NCI-H2081 treated with DMSO at 0.1 percent for 48 hours (cell line): Measurements from ENCODE around the gene PCDHA2.
"Not testable (repeated sequence)": the region's sequence is repeated elsewhere in the genome, so short reads cannot be mapped to it uniquely, and the experiment has no call there.

ENCODE experiments used
- DNase-seq: peaks from one replicate; lab custom pipeline; 2025; lab: John Stamatoyannopoulos, UW

The PCDHA2 gene

DNA sequence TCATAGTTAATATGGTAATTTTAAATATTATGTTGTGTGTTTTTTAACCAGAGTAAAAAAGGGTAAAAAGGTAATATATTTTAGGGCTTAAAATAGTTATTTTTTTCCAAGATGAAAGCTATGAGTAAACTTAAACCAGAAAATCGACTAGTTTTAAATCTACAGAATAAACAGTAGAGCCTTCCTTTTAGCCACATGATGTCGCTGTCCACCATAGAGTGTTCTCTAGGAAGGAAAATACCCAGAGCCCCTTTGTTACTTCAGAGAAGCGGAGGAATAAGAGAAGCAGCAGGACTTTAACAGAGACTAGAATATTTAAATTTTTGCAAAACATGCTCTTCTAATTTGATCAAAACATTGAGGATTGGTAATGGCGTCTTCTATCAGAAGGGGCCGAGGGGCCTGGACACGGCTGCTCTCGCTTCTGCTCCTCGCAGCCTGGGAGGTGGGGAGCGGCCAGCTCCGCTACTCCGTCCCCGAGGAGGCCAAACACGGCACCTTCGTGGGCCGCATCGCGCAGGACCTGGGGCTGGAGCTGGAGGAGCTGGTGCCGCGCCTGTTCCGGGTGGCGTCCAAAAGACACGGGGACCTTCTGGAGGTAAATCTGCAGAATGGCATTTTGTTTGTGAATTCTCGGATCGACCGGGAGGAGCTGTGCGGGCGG is at the start of gene PCDHA2:
Gene PCDHA2 (plus strand): TSS at position 258 of the 664 bp plus-strand sequence.
- DNase-seq = no peak

DNA sequence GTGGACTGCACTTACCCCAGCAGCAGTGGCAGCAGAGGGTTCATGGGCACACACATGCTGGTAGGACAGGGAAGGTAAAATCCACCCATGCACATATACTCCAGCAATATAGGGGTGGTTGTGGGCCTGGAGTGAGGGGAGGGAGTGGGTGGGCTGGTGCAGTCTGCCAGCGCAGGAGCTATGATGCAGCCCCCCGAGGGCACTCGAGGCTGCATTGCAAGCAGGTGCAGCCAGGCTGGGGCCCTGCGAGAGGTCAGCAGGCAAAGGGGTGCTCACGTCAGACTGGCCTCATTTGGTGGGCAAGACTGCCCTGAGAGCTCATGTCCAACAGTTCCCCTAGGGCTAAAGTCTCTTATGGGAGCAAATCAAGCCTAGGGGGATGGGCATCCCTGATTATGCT is 41.1 kb upstream of the PCDHA2 start:
- no peak for DNase-seq

DNA sequence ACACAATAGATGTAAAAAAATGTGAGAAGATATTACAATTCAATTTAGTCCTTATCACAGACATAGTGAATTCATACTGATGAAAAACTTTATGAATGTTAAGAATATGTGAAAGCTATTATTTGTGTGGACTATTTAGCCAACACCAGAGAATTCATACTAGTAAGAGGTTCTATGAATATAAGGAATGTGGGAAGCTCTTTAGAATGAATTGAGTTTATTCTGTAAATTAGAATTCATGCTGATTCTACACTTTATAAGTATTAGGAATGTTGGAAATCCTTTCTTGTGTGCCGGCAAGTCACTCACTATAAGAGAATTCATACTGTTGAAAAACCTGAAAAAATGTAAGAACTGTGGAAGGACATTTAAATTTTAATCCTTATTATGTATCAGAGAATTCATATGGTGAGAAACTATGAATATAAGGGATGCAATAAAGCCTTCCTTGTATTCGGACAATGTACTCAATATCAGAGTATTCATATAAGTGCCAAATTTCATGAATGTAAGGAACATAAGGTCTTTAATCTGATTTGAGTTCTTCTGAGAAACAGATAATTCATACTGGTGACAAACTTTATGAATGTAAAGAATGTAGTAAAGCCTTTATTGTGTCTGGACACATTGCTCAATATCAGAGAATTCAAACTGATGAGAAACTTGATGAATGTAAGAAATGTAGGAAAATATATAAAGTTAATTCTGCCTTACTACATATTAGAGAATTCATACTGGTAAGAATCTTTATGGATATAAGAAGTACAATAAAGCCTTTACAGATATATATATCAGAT is 30.3 kb upstream of the PCDHA2 start:
- no peak for DNase-seq

DNA sequence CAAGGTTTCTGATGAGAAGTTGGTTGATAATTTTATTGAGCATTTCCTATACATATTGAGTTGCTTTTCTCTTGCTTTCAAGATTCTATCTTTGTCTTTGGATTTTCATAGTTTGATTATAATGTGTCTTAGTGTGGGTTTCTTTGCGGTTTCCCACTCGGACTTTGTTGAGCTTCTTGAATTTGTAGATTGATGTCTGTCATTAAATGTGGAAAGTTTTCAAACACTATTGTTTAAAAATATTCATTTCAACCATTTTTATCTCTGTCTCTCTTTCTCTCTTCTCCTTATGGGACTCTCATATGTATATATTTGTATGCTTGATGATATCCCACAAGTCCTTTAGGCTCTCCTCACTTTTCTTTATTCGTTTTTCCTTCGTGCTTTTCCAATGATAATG is 27.2 kb upstream of the PCDHA2 start:
- no peak for DNase-seq

DNA sequence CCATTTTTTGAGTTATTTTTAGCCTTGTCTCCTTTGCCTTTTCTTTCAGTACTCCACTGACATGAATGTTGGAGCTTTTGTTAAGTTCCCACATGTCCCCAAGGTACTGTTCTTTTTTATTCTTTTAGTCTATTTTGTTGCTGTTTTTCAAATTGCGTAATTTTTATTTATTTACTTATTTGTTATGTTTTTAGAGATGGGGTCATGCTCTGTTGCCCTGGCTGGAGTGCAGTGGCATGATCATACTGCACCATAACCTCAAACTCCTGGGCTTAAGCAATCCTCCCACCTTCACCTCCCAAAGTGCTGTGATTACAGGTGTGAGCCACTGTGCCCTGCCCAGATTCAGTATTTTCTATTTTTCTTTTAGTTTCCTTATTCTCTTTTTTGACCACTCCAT is 14.1 kb upstream of the PCDHA2 start:
- DNase-seq = no peak

DNA sequence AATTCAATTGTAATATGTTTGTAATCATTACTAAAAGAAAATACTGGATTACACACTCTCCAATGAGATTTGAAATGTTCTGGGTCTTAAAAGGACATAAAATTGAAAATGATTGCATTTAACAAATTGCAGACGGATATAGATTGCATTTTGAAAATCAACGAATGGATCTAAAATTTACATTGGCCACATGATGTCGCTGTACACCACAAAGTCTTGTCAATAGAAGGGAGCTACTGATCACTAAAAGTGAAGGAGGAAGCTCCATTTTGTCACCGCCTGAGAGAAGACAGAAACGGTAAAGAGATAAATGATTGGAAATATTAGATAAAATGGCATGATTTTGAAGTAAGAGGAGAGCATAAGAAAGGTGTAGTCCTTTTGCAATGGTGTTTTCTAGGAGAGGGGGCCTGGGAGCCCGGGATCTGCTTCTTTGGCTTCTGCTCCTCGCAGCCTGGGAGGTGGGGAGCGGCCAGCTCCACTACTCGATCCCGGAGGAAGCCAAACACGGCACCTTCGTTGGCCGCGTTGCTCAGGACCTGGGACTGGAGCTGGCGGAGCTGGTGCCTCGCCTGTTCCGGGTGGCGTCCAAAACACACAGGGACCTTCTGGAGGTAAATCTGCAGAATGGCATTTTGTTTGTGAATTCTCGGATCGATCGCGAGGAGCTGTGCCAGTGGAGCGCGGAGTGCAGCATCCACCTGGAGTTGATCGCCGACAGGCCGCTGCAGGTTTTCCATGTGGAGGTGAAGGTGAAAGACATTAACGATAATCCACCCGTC is 8.6 kb upstream of the PCDHA2 start, which contains the start of gene PCDHA1:
Gene PCDHA1 (plus strand): TSS at position 236 of the 782 bp plus-strand sequence.
- DNase-seq = no peak

DNA sequence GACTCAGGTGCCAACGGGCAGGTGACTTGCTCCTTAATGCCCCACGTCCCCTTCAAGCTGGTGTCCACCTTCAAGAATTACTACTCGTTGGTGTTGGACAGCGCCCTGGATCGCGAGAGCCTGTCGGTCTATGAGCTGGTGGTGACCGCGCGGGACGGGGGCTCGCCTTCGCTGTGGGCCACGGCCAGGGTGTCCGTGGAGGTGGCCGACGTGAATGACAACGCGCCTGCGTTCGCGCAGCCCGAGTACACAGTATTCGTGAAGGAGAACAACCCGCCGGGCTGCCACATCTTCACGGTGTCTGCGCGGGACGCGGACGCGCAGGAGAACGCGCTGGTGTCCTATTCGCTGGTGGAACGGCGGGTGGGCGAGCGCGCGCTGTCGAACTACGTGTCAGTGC is 7.2 kb upstream of the PCDHA2 start:
- DNase-seq = not testable (repeated sequence)

DNA sequence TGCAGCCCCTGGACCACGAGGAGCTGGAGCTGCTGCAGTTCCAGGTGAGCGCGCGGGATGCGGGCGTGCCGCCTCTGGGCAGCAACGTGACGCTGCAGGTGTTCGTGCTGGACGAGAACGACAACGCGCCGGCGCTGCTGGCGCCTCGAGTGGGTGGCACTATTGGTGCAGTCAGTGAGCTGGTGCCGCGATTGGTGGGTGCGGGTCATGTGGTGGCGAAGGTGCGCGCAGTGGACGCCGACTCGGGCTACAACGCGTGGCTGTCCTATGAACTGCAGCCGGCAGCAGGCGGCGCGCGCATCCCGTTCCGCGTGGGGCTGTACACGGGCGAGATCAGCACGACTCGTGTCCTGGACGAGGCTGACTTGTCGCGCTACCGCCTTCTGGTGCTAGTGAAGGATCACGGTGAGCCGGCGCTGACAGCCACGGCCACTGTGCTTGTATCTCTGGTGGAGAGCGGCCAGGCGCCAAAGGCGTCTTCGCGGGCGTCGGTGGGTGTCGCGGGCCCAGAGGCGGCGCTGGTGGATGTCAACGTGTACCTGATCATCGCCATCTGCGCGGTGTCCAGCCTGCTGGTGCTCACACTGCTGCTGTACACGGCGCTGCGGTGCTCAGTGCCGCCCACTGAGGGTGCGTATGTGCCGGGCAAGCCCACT is 6.7 kb upstream of the PCDHA2 start:
- DNase-seq = not testable (repeated sequence)

DNA sequence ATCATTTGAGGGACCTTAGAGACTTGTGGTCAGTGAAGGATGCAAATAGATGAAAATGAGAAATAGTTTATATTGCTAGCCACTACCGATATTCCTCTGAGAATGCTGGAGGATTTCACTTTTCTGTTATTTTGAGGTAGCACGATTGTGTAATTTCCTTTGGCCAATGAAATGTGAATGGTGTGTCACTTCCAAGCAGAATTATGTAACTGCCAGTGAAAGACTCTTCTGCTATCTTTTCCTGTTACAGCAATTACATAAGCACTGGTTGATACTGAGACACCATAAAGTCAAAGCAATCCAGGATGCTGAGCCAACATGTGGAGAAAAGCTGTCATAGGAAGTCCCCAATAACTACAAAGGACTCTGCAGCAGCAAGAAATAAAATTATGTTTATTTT is 3.6 kb upstream of the PCDHA2 start:
- no peak for DNase-seq

DNA sequence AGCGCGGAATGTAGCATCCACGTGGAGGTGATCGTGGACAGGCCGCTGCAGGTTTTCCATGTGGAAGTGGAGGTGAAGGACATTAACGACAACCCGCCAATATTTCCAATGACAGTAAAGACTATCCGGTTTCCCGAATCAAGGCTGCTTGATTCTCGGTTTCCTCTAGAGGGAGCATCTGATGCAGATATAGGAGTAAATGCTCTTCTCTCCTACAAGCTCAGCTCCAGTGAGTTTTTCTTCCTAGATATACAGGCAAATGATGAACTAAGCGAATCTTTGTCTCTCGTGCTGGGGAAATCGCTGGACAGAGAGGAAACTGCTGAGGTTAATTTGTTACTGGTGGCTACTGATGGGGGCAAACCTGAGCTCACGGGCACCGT is 598 bp downstream of the PCDHA2 start:
- DNase-seq = no peak

DNA sequence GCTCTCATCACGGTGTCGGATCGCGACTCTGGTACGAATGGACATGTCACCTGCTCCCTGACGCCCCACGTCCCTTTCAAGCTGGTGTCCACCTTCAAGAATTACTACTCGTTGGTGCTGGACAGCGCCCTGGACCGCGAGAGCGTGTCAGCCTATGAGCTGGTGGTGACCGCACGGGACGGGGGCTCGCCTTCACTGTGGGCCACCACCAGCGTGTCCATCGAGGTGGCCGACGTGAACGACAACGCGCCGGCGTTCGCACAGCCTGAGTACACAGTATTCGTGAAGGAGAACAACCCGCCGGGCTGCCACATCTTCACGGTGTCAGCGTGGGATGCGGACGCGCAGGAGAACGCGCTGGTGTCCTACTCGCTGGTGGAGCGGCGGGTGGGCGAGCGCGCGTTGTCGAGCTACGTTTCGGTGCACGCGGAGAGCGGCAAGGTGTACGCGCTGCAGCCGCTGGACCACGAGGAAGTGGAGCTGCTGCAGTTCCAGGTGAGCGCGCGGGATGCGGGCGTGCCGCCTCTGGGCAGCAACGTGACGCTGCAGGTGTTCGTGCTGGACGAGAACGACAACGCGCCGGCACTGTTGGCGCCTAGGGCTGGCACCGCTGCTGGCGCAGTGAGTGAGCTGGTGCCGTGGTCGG is 1.5 kb downstream of the PCDHA2 start:
- not testable (repeated sequence) for DNase-seq

DNA sequence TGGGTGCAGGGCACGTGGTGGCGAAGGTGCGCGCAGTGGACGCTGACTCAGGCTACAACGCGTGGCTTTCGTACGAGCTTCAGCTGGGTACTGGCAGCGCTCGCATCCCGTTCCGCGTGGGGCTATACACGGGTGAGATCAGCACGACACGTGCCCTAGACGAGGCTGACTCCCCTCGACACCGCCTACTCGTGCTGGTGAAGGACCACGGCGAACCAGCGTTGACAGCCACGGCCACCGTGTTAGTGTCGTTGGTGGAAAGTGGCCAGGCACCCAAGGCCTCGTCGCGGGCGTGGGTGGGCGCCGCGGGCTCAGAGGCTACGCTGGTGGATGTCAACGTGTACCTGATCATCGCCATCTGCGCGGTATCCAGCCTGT is 2.1 kb downstream of the PCDHA2 start:
- no peak for DNase-seq

DNA sequence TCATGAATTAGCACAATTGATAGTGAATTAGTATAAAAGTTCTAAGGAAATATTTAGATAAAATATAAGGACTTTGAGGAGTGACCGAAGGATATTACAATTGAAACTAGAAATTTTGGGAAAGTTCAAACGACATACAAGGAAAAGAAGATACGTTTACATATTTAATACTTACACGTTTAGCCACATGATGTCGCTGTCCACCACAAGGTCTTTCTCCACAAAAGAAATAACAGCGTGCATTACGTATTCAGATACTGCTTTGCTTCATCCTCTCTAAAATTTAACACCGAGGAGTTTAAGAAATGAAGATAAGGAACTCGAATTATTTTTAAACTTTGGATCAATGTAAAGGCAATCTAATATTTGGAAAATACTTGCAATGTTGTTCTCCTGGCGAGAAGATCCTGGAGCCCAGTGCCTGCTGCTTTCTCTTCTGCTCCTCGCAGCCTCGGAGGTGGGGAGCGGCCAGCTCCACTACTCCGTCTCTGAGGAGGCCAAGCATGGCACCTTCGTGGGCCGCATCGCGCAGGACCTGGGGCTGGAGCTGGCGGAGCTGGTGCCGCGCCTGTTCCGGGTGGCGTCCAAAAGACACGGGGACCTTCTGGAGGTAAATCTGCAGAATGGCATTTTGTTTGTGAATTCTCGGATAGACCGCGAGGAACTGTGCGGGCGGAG is 6.3 kb downstream of the PCDHA2 start, which contains the start of gene PCDHA3:
Gene PCDHA3 (plus strand): TSS at position 242 of the 678 bp plus-strand sequence.
- no peak for DNase-seq

DNA sequence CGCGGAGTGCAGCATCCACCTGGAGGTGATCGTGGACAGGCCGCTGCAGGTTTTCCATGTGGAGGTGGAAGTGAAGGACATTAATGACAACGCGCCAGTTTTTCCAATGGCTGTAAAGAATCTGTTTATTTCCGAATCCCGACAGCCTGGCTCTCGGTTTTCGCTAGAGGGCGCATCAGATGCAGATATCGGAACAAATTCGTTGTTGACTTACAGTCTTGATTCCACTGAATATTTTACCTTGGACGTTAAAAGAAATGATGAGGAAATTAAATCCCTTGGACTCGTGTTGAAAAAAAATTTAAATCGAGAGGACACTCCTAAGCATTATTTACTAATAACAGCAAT is 6.8 kb downstream of the PCDHA2 start:
- no peak for DNase-seq

DNA sequence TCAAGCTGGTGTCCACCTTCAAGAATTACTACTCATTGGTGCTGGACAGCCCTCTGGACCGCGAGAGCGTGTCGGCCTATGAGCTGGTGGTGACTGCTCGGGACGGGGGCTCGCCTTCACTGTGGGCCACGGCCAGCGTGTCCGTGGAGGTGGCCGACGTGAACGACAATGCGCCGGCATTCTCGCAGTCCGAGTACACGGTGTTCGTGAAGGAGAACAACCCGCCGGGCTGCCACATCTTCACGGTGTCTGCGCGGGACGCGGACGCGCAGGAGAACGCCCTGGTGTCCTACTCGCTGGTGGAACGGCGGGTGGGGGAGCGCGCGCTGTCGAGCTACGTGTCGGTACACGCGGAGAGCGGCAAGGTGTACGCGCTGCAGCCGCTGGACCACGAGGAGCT is 7.7 kb downstream of the PCDHA2 start:
- DNase-seq = not testable (repeated sequence)

DNA sequence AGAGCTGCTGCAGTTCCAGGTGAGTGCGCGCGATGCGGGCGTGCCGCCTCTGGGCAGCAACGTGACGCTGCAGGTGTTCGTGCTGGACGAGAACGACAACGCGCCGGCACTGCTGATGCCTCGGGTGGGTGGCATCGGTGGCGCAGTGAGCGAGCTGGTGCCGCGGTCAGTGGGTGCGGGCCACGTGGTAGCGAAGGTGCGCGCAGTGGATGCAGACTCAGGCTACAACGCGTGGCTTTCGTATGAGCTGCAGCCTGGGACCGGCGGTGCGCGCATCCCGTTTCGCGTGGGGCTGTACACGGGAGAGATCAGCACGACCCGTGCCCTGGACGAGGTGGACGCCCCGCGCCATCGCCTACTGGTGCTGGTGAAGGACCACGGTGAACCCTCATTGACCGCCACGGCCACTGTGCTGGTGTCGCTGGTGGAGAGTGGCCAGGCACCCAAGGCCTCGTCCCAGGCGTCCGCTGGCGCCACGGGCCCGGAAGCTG is 8.2 kb downstream of the PCDHA2 start:
- DNase-seq = no peak

DNA sequence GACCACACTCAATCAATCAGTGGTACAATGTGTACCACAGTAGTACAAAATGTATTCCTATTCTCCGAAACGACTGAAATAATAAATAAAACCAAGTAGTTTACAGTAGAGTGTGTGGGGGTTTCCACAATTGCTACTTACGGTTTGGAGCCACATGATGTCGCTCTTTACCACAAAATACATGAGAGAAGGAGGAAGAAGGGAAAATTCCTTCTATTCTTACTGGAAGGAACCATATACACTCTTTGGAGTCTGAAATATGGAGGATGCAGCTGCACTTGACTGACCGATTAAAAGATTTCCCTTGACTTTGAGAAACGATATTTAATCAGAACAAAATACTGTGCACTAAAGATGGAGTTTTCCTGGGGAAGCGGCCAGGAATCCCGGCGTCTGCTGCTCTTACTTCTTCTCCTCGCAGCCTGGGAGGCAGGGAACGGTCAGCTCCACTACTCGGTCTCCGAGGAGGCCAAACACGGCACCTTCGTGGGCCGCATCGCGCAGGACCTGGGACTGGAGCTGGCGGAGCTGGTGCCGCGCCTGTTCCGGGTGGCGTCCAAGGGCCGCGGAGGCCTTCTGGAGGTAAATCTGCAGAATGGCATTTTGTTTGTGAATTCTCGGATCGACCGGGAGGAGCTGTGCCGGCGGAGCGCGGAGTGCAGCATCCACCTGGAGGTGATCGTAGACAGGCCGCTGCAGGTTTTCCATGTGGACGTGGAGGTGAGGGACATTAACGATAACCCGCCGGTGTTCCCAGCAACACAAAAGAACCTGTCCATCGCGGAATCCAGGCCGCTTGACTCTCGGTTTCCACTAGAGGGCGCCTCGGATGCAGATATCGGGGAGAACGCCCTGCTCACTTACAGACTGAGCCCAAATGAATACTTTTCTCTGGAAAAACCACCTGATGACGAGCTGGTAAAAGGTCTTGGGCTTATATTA is 12.5 kb downstream of the PCDHA2 start, which contains the start of gene PCDHA4:
Gene PCDHA4 (plus strand): TSS at position 235 of the 942 bp plus-strand sequence.
- DNase-seq = no peak

DNA sequence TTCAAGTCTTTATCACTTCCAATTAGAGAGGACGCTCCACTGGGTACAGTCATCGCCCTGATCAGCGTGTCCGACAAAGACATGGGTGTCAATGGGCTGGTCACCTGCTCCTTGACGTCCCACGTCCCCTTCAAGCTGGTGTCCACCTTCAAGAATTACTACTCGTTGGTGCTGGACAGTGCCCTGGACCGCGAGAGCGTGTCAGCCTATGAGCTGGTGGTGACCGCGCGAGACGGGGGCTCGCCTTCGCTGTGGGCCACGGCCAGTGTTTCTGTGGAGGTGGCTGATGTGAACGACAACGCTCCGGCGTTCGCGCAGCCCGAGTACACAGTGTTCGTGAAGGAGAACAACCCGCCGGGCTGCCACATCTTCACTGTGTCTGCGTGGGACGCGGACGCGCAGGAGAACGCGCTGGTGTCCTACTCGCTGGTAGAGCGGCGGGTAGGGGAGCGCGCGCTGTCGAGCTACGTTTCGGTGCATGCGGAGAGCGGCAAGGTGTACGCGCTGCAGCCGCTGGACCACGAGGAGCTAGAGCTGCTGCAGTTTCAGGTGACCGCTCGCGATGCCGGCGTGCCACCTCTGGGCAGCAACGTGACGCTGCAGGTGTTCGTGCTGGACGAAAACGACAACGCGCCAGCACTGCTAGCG is 13.7 kb downstream of the PCDHA2 start:
- DNase-seq = not testable (repeated sequence)

DNA sequence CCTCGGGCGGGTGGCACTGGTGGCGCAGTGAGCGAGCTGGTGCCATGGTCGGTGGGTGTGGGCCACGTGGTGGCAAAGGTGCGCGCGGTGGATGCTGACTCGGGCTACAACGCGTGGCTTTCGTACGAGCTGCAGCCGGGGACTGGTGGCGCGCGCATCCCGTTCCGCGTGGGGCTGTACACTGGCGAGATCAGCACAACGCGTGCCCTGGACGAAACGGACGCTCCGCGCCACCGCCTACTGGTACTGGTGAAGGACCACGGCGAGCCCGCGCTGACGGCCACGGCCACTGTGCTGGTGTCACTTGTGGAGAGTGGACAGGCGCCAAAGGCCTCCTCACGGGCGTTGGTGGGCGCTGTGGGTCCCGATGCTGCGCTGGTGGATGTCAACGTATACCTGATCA is 14.2 kb downstream of the PCDHA2 start:
- DNase-seq = no peak
